Fibroblast of the conjunctiva (primary cell): ENCODE results near the gene ZNF771.
"Not testable (repeated sequence)": the region's sequence is repeated elsewhere in the genome, so short reads cannot be mapped to it uniquely, and the experiment has no call there.

ENCODE experiments used
- DNase-seq: peaks from one replicate; pipeline ENCODE4 v3.0.0-alpha.2; 2010; ENCODE audit warnings: low read depth

The ZNF771 gene

DNA sequence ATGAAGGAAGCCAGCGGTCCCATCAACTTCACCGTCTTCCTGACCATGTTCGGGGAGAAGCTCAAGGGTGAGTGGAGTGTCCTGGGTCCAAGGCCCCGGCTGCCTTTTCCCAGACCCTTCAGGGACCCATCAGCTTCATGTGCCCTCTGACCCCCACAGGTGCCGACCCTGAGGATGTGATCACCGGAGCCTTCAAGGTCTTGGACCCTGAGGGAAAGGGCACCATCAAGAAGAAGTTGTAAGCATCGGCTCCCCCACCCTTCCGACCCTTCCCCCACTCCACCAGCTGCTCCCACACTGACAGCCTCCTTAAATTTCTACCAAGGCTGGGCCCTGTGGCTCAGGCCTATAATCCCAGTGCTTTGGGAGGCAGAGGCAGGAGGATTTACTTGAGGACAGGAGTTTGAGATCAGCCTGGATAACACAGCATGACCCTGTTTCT, 30.9 kb upstream of the ZNF771 start:
- DNase-seq, result no peak

DNA sequence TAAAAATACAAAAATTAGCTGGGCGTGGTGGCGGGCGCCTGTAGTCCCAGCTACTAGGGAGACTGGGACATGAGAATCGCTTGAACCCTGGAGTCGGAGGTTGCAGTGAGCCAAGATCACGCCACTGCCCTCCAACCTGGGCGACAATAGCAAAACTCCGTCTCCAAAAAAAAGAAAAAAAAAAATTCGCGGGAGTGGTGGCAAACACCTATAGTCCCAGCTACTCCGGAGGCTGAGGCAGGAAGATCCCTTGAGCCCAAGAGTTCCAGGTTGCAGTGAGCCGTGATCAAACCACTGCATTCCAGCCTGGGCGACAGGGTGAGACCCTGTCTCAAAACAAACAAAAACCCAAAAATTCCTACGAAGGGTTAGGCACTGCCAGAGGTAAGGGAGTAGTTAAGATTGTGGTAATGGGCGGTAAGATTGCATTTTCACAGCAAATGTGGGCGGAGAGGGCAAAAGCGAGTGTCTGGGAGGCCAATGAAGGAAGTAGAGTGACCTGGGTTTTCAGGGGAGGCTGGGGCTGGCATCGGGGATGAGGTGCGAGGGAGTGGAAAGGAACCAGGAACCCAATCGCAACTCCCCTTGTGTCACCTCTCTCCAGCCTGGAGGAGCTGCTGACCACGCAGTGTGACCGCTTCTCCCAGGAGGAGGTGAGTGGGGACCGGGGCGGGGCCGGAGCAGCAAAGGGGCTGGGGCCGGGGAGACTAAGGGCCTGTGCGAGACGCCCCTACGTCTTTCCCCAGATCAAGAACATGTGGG, 30.2 kb upstream of the ZNF771 start:
- DNase-seq, result no peak

DNA sequence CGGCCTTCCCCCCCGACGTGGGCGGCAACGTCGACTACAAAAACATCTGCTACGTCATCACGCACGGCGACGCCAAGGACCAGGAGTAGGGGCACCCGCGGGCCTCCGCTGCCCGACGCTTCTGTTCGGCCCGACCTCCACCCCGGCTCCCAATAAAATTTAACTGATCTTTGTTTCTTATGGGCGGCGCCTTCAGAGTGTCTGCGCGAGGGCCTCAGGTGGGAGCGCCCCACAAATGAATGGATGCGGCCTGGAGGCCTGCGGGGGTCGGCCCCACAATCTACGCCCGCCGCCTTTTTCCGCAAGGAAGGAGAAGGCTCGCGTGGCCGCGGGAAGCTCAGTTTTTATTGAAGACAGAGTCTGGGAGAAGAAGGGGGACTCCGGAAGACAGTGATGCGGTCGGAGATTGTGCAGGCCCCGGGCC, 29.6 kb upstream of the ZNF771 start:
- DNase-seq, result peak; percentile 80

DNA sequence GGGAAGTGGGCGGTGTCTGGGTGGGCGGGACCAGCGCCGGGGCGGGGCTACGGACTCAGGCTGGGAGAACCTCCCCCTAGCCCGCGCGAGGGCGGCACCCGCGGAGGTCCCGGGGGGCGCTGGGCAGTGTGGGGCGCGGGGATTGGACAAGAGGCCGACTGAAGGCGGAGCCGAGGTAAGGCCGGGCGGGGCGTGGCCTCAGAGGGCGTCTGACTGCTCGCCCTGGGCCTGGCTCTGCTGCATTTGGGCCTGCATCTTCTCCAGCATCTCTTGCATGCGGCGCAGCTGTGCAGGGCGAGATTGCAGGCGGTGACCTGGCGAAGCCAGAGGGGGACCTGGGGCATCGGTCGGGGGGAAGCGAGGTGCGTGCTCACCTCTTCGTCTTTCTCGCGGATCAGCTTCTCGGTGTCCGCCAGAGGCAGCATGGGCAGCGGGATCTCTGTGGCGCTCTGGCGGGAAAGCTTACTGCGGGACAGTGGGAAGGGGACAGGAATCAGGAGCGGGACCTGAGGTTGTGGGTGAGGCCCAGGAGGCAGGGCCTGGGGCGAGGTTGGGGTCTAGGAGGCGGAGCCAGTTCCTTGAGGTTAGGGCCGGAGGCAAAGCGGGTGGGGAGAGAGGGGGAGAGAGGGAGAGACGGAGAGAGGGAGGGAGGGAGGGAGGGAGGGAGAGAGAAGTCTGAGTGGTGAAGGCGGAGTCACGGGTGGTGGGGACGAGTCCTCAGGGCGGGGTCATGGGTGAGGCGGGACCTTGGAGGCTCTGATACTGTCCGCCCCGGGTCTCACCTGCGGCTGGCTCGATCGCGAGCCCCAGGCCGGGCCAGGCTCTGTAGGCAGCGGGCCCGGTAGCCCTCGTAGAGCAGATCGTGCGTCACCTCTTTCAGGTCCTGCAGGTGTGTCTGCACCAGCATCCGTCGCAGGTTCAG, 28.9 kb upstream of the ZNF771 start:
- DNase-seq, result peak; percentile 96

DNA sequence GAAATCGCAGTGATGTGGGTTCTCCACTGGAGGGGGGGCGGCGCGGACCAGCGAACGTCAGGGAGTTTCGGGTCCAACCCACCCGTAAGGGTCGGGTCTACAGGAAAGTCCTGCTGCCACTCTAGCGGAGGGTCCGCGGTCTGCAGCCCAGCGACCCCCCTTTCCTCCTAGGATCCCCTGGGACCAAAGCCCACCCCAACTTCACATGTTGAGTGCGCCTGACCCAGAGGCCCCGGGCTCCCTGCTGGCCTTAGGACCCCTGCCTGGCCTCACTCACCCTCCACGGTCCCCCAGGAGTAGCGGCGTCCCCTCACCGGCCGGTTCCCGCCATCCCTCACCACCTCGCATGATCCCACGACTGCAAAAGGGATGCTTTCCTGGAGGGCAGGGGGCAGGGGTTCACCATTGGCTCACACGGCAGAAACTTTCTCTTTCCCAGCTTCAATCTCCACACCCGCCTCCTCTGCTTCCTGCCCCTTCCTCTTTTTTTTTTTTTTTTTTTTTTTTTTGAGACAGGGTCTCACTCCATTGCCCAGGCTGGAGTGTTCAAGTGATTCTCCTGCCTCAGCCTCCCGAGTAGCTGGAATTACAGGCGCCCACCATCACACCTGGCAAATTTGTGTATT, 28.1 kb upstream of the ZNF771 start:
- DNase-seq, result no peak

DNA sequence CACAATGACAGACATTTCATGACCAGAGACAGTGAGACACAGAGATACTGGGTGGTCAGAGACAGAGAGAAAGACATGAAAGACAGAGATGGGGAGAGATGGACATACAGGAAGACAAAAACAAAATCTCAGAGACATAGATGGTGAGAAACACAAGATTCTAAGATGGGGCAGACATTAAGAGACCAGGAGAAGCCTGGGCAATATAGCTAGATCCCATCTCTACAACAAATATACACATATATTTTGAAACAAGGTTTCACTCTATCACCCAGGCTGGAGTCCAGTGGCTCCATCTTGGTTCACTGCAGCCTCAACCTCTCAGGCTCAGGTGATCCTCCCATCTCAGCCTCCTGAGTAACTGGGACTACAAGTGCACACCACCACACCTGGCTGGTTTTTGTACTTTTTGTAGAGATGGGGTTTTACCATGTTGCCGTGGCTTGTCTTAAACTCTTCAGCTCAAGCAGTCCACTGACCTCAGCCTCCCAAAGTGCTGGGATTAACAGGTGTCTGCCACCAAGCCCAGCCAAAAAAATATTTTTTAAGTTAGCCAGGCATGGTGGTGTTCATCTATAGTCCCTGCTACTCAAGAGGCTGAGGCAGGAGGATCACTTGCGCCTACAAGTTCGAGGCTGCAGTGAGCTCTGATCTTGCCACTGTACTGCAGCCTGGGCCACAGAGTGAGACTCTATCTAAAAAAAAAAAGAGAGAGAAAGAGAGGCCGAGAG, 27.2 kb upstream of the ZNF771 start:
- DNase-seq, result no peak

DNA sequence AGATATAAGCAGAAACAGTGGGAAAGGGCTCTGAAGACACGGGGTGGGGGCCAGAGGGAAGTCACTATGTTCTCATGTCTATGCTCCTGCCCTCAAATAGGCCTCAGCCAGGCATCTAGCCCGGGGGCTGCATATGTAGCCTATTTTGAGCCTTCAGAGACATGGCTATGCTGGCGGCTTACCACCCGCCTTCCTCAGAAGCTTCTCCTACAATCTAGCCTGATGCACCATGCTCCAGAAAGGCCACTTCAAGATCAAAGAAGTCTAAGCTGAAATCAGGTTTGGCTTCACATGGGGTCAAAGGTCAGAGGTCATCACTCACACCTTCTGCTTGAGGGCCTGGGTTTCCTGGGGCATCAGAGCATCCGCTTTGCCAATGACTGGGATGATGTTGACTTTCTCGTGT, 26.6 kb upstream of the ZNF771 start:
- no peak for DNase-seq

DNA sequence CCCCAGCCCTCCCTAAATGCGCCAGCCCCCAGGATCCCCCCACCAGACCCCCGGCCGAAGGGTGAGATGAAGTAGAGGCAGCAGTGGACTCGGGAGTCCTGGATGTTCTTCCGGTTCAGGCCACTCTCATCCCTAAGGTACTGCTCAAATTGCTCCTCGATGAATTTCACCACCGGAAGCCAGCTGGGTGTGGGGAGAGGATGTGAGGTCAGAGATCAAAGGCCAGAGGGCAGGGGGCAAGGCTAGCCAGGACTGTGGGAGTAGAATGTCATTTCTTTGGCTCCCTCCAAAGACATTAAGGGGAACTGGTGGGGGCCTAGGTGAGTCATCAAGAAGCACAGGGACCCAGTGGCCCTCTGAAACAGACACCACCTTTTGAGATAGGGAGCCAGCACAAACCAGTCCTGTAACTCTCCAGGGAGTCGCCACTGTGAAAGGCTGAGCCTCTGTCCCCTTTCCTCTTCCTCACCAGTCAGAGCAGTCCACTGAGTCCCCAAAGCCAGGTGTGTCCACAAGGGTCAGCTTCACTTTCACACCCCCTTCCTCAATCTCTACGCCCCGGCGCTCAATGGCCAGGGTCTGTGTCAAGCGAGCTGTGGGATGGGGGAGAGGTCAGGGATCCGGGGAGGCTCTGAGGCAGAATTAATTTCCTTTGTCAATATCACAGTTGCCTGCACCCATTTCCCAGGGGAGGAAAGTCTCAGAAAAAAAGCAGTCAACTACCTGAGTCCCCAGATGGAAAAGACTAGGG, 25.9 kb upstream of the ZNF771 start:
- no peak for DNase-seq

DNA sequence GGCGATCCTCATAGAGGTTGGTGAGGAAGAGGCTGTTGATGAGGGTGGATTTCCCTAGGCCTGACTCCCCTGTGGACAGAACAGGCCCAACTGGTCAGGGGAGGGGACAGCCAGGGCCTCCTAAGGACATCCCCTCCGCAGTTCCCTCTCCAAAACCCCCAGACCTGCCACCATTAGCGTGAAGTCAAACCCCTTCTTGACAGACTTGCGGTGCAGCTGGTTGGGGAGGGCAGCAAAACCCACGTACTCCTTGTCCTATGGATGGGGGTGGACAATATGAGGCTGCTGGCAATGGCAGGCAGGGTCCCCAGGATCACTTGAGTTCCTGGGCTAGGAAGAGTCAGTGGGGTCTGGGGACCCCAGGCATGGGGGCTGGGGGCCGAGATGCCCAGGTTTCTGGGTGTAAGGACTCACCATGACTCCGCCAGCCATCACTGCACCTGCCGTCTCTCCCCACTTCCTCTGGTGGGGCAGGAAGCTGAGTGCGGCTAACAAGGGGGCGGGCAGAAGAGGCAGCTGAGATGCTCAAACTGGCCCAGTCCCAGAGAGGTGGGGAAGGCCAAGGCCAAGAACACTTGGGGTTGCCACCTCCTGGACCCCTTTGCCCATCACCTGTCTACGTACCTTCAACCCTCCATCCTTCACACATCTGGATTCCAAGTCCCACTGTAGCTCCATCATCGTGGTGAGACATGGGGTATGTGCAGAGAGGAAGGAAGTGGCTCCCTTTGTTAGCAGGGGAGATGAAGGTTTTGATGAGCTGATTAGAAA, 25.1 kb upstream of the ZNF771 start, which contains the start of gene SEPTIN1:
Gene SEPTIN1 (minus strand): TSS at position 451 of the 771 bp plus-strand sequence. CDS start 19 bp downstream, at position 432.
- DNase-seq, result no peak

DNA sequence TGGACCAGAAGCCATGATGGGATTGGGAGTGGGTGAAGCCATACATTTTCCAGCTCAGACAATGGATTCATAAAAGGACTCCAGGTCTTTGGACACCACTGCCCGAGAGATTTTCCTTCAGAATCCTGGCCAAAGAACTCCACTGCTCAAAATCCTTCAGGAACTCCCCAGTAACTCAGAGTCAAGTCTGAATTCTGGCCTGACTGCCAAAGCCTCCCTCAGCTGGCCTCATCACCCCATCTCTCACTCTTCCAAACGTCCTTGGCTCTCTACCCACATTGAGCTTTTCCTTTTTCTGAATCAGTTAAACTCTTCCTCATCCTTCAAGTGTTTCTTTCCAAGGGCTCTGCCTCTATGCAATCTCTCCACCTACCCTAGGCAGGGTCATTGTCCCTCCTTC, 23.9 kb upstream of the ZNF771 start:
- DNase-seq, result no peak

DNA sequence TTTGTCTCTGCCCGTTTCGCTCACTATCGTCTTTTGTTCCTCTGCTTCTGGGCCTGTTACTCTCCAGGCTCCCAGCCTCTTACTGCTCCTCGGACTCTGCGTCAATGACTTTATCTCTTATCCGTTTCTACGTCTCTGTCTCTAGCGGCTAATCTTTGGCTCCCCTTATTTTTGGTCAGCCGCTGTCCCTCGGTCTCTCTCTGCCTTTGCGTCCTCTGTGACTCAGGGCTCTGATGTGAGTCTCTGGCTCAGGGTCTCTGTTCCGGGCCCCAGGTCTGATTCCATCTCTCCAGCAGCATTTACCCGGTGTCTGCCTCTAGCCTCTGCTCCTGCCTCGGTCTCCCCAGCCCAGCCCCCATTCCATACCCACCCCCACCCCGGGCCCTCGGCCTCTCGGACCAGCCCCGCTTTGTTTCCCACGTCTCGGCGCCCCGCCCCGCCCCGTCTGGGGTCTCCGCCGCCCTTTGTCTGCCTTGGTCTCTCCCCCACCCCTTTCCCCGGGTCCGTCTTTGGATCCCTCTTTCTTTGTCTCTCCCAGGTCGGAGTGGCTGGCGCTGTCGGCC, 12.7 kb upstream of the ZNF771 start:
- DNase-seq, result no peak

DNA sequence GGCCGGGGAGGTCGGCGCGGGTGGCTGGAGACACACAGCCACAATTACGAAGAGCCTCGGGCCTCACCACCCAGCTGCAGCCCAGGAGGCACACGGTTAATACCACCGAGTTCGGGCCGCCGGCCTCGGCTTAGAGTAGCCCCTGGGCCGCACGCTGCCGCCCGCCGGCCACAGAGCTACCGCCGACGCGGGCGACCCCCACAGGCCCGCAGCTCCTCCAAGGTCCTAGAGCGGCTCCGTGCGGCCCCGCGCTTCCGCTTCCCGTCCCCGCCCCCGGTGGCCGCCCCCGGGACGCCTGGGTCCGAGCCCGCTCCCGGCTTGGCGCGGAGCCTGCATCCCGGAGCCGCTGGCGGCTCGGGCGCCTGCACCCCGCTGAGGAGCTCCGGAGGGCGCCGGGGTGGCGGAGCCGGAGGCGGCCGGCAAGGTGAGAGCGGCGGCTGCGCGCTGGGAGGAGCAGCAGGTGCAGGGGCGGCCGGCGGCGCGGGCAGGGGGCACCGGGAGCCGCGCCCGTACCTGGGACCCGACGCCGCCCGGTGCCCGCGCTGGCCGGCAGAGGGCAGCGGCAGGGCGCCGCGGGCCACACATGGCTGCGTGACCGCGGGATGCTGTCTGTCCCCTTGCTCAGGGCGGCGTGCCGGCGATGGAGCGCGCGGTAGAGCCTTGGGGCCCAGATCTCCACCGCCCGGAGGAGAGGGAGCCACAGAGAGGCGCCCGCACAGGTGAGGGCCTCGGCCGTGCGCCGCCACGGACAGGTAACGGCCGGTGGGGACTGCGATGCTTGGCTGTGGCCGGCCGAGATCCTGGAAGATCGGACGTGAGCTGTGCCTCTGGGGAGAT, 12.0 kb upstream of the ZNF771 start, which contains the start of gene ZNF48:
Gene ZNF48 (plus strand): TSS at position 266 of the 837 bp plus-strand sequence. CDS start 375 bp downstream, at position 641.
- DNase-seq, result peak; percentile 75

DNA sequence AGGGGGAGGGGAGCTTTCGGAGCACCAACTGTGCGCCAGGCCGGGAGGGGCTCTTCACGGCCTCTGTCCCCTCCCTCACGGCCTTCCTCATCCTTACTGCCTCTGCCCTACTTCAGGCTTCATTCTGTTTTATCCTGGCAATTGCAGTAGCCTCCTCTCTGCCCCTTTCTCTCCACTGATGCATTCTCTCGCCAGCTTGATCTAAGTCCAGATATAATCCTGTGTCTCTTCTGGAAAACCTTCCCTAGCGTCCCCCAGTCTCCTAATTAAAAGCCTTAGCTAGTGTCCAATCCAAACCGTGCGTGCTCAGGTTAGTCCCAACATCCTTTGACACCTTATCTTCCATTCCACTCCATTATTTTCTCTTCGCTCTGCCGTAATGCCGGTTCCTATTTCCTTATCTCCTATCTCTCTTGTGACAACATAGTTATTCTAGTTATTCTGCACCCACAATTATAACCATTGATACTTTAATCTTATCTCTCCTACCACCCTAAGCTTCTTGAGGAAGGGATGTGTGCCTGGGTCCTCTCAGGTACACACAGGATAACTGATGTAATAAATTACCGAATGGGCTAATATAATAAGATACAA, 11.3 kb upstream of the ZNF771 start:
- no peak for DNase-seq

DNA sequence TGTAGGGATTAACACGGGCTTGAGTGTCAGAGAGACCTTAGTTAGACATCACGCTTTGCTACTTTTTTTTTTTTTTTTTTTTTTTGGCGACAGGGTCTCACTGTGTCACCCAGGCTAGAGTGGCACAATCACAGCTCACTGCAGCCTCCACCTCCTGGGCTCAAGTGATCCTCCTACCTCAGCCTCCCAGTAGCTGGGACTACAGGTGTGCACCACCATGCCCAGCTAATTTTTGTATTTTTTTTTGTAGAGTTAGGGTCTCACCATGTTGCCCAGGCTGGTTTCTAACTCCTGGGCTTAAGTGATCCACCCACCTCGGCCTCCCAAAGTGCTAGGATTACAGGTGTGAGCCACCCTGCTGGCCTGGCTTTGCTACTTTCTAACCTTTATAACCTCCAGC, 10.8 kb upstream of the ZNF771 start:
- not testable (repeated sequence) for DNase-seq

DNA sequence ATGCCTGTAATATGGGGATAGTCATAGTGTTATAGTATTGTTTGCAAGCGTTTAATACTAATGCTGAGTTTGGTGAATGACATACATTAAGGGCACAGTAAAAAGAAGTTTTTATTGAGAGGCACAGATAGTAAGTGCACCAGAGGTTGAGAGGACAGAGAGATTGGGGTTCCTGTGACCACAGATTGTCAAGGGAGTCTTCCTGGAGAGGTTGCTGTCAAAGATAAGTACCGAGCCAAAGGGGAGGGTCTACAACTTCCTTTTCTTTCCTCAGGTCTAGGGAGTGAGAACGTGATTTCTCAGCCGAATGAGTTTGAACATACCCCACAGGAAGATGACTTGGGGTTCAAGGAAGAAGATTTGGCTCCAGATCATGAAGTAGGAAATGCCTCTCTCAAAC, 10.3 kb upstream of the ZNF771 start:
- DNase-seq, result no peak

DNA sequence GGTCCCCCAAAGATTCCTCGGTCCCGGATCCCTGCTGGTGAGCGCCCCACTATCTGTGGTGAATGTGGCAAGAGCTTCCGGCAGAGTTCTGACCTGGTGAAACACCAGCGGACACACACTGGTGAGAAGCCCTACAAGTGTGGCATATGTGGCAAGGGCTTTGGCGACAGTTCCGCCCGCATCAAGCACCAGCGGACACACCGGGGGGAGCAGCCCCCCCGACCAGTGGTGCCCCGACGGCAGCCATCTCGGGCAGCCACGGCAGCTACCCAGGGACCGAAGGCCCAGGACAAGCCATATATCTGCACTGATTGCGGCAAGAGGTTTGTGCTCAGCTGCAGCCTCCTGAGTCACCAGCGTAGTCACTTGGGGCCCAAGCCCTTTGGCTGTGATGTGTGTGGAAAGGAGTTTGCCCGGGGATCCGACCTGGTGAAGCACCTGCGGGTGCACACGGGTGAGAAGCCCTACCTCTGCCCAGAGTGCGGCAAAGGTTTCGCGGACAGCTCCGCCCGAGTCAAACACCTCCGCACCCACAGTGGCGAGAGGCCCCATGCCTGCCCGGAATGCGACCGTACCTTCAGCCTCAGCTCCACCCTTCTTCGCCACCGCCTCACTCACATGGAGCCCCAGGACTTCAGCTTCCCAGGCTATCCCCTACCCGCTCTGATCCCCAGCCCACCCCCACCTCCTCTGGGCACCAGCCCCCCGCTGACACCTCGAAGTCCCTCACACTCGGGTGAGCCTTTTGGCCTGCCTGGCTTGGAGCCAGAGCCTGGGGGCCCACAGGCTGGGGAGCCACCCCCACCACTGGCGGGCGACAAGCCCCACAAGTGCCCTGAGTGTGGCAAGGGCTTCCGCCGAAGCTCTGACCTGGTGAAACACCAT, 9.4 kb upstream of the ZNF771 start:
- DNase-seq, result no peak

DNA sequence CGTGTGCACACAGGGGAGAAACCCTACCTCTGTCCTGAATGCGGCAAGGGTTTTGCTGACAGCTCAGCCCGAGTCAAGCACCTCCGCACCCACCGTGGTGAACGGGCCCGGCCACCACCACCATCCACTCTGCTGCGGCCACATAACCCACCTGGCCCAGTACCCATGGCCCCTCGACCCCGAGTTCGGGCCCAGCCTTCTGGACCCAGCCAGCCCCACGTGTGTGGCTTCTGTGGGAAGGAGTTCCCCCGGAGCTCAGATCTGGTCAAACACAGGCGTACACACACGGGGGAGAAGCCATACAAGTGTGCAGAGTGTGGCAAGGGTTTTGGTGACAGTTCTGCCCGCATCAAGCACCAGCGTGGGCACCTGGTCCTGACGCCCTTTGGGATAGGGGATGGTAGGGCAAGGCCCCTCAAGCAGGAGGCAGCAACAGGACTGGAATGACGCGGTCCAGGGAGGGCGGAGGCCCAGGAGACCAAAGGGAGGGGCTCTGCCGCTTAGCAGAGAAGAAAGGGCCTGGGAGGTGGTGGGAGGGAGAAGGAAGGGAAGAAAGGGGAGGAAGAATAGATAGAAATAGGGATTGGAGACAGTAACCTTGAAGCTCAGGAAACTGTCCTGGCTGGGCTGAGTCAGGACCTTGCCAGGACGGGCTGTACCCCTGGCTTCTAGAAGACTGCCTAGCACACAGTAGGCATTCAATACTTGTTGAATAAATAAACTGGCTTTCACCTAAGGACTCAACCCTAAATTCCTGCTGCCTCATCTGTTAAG, 8.6 kb upstream of the ZNF771 start:
- DNase-seq, result no peak
